A673 (cell line): Measurements from ENCODE around the gene IFI44L.

Experiments
- CTCF ChIP-seq: fragments of 300-800, 200-600 bp; sonication (generic); conservative IDR thresholded peaks from 2 replicates; pipeline ENCODE4 v1.5.1; 2017; ENCODE audit warnings: low read depth, mild to moderate bottlenecking, antibody characterized with exemption, low read length, moderate library complexity, mixed read lengths
- EZH2 ChIP-seq: fragments of 200-600 bp; sonication (generic); IDR thresholded peaks from 2 replicates; pipeline ENCODE4 v1.6.1; 2017; ENCODE audit warnings: borderline replicate concordance, low read depth, mild to moderate bottlenecking, mixed read lengths, antibody characterized with exemption, low read length; ENCODE audit not compliant: poor library complexity, severe bottlenecking

GRCh38 chr1:78599294-78599693 lies 21.0 kb upstream of the IFI44L start:
- no peak for TF ChIP-seq CTCF
- no peak for TF ChIP-seq EZH2
